Left ventricle myocardium inferior (tissue), 1 donor: ENCODE measurements around the gene RASSF3. TPM values are rescaled to one million over a fixed set of nuclear protein-coding genes. Genes with fewer than 3 reads are reported as not detected.

Source experiments
- DNase-seq: peaks from one replicate; pipeline ENCODE4 v3.0.0-alpha.2; 2020
- H3K27ac ChIP-seq: fragments of 200-600 bp; replicated peaks from 2 replicates; pipeline ENCODE4 v1.8.0; 2021
- H3K27me3 ChIP-seq: fragments of 200-600 bp; 2 replicates; pipeline ENCODE4 v1.8.0; 2021; ENCODE audit warnings: low read depth
- H3K36me3 ChIP-seq: fragments of 200-600 bp; 2 replicates; pipeline ENCODE4 v1.8.0; 2021
- H3K4me1 ChIP-seq: fragments of 200-600 bp; 2 replicates; pipeline ENCODE4 v1.8.0; 2021
- H3K4me3 ChIP-seq: fragments of 200-600 bp; 2 replicates; pipeline ENCODE4 v1.8.0; 2021; ENCODE audit warnings: mild to moderate bottlenecking, moderate library complexity
- H3K9me3 ChIP-seq: fragments of 200-600 bp; replicated peaks from 2 replicates; pipeline ENCODE4 v1.8.0; 2021
- CTCF ChIP-seq: fragments of 200-600 bp; IDR thresholded peaks from 2 replicates; pipeline ENCODE4 v1.8.0; 2021; ENCODE audit warnings: antibody characterized with exemption, mild to moderate bottlenecking, borderline replicate concordance
- intact Hi-C: fragments of 100-400 bp; cut with micrococcal nuclease; formaldehyde crosslinking; loops from one replicate; pipeline ENCODE4 v1.11.0; 2022
- total RNA-seq: library from RNA; stranded (reverse); fragmentation: NEBNext Ultra II Directional; extraction: Animal tissue kit (Norgen Biotek cat#: 25700); gene quantifications from one replicate; pipeline ENCODE4 v1.2.1, GENCODE V29; 2021
- donor health status: DM: no; HTN: yes; CAD: no; lungs with severe emphysema.

RASSF3 gene
- total RNA-seq, 1 donor from 2014 or later, result 102 TPM

GRCh38 chr12:64667793-64668192, 57.5 kb downstream of the RASSF3 start:
- Histone ChIP-seq H3K36me3 (no peaks in the 10 kb centered on the region), H3K4me1 (peaks cover 93% of the 10 kb centered on the region), H3K4me3 (no peak overlapping the region), H3K27ac (peak overlapping the region; percentile 74), H3K9me3 (no peaks in the 10 kb centered on the region), H3K27me3 (no peaks in the 10 kb centered on the region)
- intact Hi-C loops, result no loop called here
- DNase-seq, result no peak
- TF ChIP-seq CTCF, result no peak

- peak overlapping the region; percentile 74 for H3K27ac ChIP-seq
- H3K4me1 ChIP-seq, result peaks cover 100% of the 10 kb centered on the region
- intact Hi-C loops, result no loop called here
- no peaks in the 10 kb centered on the region for H3K27me3 ChIP-seq
- H3K36me3 ChIP-seq, result no peaks in the 10 kb centered on the region
- H3K9me3 ChIP-seq, result no peaks in the 10 kb centered on the region
- no peak for TF ChIP-seq CTCF
- peak; percentile 59 for DNase-seq
- H3K4me3 ChIP-seq, result peak overlapping the region; percentile 36
These were observed 59.1 kb downstream of the RASSF3 start for GRCh38 chr12:64669270-64669842.

GRCh38 chr12:64670019-64670418, 59.7 kb downstream of the RASSF3 start:
- intact Hi-C loops, result loop anchor here (10.0 kb wide), 1 partner anchor 55 kb away; the partner anchor contains the start of gene RASSF3
- Histone ChIP-seq H3K4me3 (peak overlapping the region; percentile 36), H3K27ac (peak overlapping the region; percentile 74), H3K27me3 (no peaks in the 10 kb centered on the region), H3K9me3 (no peaks in the 10 kb centered on the region), H3K4me1 (peaks cover 100% of the 10 kb centered on the region), H3K36me3 (no peaks in the 10 kb centered on the region)
- DNase-seq, result no peak
- TF ChIP-seq CTCF, result no peak

DNA sequence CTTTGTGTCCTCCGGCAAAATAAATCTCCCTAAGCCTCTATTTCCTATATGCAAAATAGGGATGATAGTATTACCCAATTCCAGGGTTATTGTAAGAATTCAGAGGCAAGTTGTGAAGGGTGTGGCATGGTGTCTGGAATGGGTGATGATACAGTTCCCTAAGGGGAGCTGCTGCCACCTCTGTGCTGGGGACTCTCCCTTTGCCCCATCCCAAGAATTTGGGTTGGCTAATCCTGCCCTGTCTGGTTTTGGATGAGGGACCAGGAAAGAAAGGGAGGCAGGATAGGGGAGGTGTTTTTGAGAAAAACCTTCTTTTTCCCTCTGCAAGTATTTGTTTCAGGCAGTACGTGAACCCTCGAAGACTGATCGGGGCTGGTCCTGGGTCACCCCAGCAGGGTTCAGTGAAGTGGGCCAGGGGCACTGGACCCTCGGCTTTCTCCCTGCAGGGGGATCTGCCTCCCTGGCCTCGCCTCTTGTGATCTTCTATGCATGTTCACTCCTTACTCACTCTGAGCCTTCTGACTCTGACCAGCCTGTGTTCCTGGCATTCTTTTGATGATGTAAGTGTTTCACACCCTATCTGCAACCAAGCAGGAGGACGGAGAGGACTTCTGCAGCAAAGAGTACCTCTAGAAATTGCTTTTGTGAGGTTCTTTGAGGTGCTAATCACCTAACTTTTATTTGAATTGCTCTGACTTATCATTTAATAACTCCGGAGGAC, 60.8 kb downstream of the RASSF3 start:
- DNase-seq, result no peak
- no peak for TF ChIP-seq CTCF
- H3K4me3 ChIP-seq, result peak overlapping the region; percentile 1
- no peaks in the 10 kb centered on the region for H3K36me3 ChIP-seq
- intact Hi-C loops, result loop anchor here (10.0 kb wide), 1 partner anchor 56 kb away; the partner anchor contains the start of gene RASSF3
- H3K27ac ChIP-seq, result peak overlapping the region; percentile 74
- peaks cover 100% of the 10 kb centered on the region for H3K4me1 ChIP-seq
- H3K9me3 ChIP-seq, result no peaks in the 10 kb centered on the region
- no peaks in the 10 kb centered on the region for H3K27me3 ChIP-seq

GRCh38 chr12:64671681-64672080, 61.4 kb downstream of the RASSF3 start:
- no peak for DNase-seq
- TF ChIP-seq CTCF, result no peak
- Histone ChIP-seq H3K9me3 (no peaks in the 10 kb centered on the region), H3K27ac (peak overlapping the region; percentile 74), H3K4me3 (peak overlapping the region; percentile 1), H3K36me3 (no peaks in the 10 kb centered on the region), H3K4me1 (peaks cover 100% of the 10 kb centered on the region), H3K27me3 (no peaks in the 10 kb centered on the region)
- intact Hi-C loops, result loop anchor here (10.0 kb wide), 1 partner anchor 57 kb away; the partner anchor contains the start of gene RASSF3
